Stimulated activated naive CD4-positive, alpha-beta T cell treated with Interleukin-2 at 50 U/mL for 16 hours (primary cell): ENCODE results near the gene ILKAP.

Source experiments
- DNase-seq: peaks from one replicate; lab custom pipeline; 2025; lab: John Stamatoyannopoulos, UW

ILKAP gene

GRCh38 chr2:238163481-238164198, 39.9 kb downstream of the ILKAP start:
- DNase-seq, result no peak

GRCh38 chr2:238162846-238163441, 40.6 kb downstream of the ILKAP start:
- DNase-seq, result no peak

GRCh38 chr2:238162251-238162845, 41.1 kb downstream of the ILKAP start:
- no peak for DNase-seq

- DNase-seq, result no peak
Observed at GRCh38 chr2:238161291-238162051, 42.0 kb downstream of the ILKAP start.

GRCh38 chr2:238160206-238161129, 43.0 kb downstream of the ILKAP start:
- DNase-seq, result no peak

- DNase-seq, result no peak
Observed at GRCh38 chr2:238159661-238160205, 43.8 kb downstream of the ILKAP start.

GRCh38 chr2:238159071-238159539, 44.4 kb downstream of the ILKAP start:
- DNase-seq, result no peak

- DNase-seq, result no peak
Observed at GRCh38 chr2:238158509-238159070, 44.9 kb downstream of the ILKAP start, which contains the start of gene ERFE. ERFE (plus strand) TSS chr2:238158970; CDS start chr2:238159008, 38 bp downstream.

- no peak for DNase-seq
Observed at GRCh38 chr2:238158018-238158508, 45.4 kb downstream of the ILKAP start.

- no peak for DNase-seq
Observed at GRCh38 chr2:238157506-238158017, 45.9 kb downstream of the ILKAP start.

GRCh38 chr2:238155761-238156694, 47.5 kb downstream of the ILKAP start:
- DNase-seq, result no peak

GRCh38 chr2:238155051-238155760, 48.3 kb downstream of the ILKAP start:
- DNase-seq, result no peak

GRCh38 chr2:238154570-238154969, 48.9 kb downstream of the ILKAP start:
- DNase-seq, result no peak

- DNase-seq, result no peak
Observed at GRCh38 chr2:238152771-238153688, 50.5 kb downstream of the ILKAP start.

- DNase-seq, result no peak
Observed at GRCh38 chr2:238151628-238152235, 51.8 kb downstream of the ILKAP start.

- no peak for DNase-seq
Observed at GRCh38 chr2:238151205-238151604, 52.3 kb downstream of the ILKAP start.

GRCh38 chr2:238150686-238151085, 52.8 kb downstream of the ILKAP start:
- DNase-seq, result no peak
